ENCODE data around the gene C3orf70.

The C3orf70 gene

DNA sequence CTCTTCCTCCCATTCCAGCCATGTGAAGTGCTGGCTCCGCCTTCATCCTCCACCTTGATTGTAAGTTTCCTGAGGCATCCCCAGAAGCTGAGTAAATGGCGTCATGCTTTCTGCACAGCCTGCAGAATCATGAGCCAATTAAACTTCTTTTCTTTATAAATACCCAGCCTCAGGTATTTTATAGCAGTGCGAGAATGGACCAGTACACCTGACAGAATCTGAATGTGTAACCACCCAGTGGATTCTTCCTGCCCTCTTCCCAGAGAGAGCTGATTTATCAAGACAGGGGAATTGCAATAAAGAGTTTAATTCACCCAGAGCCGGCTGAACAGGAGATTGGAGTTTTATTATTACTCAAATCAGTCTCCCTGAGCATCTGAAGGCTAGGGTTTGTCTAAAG, 86.6 kb downstream of the C3orf70 start:
- peaks cover 3% of the 10 kb centered on the region for H3K27me3 Mint-ChIP-seq (ENCODE audit: low read depth)
- H3K36me3 Mint-ChIP-seq (ENCODE audit: low read depth): no peaks in the 10 kb centered on the region
- H3K4me1 Mint-ChIP-seq (ENCODE audit: low read depth): no peaks in the 10 kb centered on the region
- no peak overlapping the region for H3K4me3 Mint-ChIP-seq
- H3K27ac Mint-ChIP-seq: no peak overlapping the region
- no peak for DNase-seq (ENCODE audit: low spot score)
- no peaks in the 10 kb centered on the region for H3K9me3 Mint-ChIP-seq

DNA sequence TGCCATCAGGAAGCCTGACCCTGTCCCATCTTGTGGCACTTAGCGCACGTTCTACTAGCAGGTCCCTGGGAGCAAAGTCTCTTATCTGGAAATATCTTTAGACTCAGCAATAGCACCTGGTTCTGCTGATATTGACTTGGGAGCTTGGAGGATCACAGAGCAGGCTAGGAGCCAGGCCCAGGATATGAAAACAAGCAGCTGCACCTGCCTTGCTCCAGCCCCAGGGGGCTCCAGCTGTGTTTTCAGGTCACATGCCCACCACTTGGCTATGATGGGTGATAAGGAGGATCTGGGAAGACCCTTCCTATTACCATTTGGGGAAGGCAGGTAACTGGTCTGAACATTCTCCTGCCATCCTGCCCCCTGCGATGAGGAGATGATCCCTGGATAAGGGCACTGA, 87.8 kb downstream of the C3orf70 start:
- no peaks in the 10 kb centered on the region for H3K36me3 Mint-ChIP-seq (ENCODE audit: low read depth)
- no peaks in the 10 kb centered on the region for H3K4me1 Mint-ChIP-seq (ENCODE audit: low read depth)
- H3K27ac Mint-ChIP-seq: no peak overlapping the region
- DNase-seq (ENCODE audit: low spot score): no peak
- H3K27me3 Mint-ChIP-seq (ENCODE audit: low read depth): peaks cover 3% of the 10 kb centered on the region
- H3K4me3 Mint-ChIP-seq: no peak overlapping the region
- H3K9me3 Mint-ChIP-seq: peaks cover 4% of the 10 kb centered on the region

DNA sequence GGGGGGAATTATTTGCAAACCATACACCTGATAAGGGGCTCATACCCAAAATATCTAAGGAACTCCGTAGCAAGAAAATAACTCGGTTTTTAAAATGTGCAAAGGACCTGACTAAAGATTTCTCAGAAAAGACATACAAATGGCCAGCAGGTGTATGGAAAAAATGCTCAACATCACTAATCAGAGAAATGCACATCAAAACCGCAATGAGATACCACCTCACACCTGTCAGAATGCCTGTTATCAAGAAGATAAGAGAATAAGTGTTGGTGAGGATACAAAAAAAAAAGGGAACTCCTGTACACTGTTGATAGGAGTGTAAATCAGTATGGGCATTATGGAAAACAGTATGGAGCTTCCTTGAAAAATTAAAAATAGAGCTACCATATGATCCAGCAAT, 89.4 kb downstream of the C3orf70 start:
- Mint-ChIP-seq H3K4me1 (ENCODE audit: low read depth) (no peaks in the 10 kb centered on the region), H3K4me3 (no peak overlapping the region), H3K9me3 (peaks cover 7% of the 10 kb centered on the region), H3K27ac (no peak overlapping the region), H3K36me3 (ENCODE audit: low read depth) (no peaks in the 10 kb centered on the region), H3K27me3 (ENCODE audit: low read depth) (peaks cover 3% of the 10 kb centered on the region)
- no peak for DNase-seq (ENCODE audit: low spot score)

DNA sequence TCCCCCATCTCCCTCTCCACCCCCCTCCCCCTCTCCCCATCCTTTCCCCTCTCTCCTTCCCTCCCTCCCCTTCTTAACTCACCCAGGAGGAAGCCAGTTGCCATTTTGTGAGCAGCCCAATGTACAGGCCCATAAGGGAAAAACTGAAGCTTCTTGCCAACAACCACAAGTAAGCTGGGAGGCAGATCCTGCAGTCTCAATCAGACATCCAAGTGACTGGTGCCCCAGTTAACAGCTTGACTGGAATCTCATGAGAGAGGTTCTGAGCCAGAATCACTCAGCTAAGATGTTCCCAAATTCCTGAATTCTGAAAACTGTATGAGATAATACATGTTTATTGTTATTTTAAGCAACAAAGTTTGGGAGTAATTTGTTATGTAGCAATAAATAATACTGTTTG, 90.7 kb downstream of the C3orf70 start:
- peaks cover 12% of the 10 kb centered on the region for H3K9me3 Mint-ChIP-seq
- peaks cover 3% of the 10 kb centered on the region for H3K27me3 Mint-ChIP-seq (ENCODE audit: low read depth)
- no peak overlapping the region for H3K4me3 Mint-ChIP-seq
- no peaks in the 10 kb centered on the region for H3K4me1 Mint-ChIP-seq (ENCODE audit: low read depth)
- DNase-seq (ENCODE audit: low spot score): no peak
- H3K27ac Mint-ChIP-seq: no peak overlapping the region
- H3K36me3 Mint-ChIP-seq (ENCODE audit: low read depth): no peaks in the 10 kb centered on the region

DNA sequence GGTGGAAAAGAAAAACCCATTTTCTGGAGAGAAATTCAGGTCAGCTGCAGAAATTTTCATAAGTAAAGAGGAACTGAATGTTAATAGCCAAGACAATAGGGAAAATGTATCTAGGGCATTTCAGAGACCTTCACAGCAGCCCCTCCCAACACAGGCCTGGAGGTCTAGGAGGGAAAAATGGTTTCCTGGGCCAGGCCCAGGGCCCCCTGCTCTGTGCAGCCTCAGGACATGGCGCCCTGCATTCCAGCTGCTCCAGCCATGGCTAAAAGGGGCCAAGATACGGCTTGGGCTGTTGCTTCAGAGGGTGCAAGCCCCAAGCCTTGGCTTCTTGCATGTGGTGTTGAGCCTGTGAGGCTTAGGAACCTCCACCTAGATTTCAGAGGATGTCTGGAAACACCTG, 92.2 kb downstream of the C3orf70 start:
- H3K27me3 Mint-ChIP-seq (ENCODE audit: low read depth): peaks cover 3% of the 10 kb centered on the region
- H3K9me3 Mint-ChIP-seq: peaks cover 23% of the 10 kb centered on the region
- H3K4me1 Mint-ChIP-seq (ENCODE audit: low read depth): no peaks in the 10 kb centered on the region
- no peak overlapping the region for H3K4me3 Mint-ChIP-seq
- no peak for DNase-seq (ENCODE audit: low spot score)
- H3K36me3 Mint-ChIP-seq (ENCODE audit: low read depth): peaks cover 11% of the 10 kb centered on the region
- no peak overlapping the region for H3K27ac Mint-ChIP-seq

DNA sequence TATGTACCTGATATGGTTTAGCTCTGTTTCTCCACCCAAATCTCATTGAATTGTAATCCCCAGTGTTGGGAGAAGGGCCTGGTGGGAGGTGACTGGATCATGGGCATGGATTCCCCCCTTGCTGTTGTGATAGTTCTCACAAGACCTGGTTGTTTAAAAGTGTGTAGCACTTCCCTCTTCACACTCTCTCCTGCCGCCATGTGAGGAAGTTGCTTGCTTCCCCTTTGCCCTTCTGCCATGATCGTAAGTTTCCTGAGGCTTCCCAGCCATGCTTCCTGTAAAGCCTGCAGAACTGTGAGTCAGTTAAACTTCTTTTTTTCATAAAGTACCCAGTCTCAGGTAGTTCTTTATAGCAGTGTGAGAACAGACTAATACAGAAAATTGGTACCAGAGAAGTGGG, 93.1 kb downstream of the C3orf70 start:
- Mint-ChIP-seq H3K36me3 (ENCODE audit: low read depth) (peaks cover 17% of the 10 kb centered on the region), H3K27me3 (ENCODE audit: low read depth) (peaks cover 3% of the 10 kb centered on the region), H3K4me3 (no peak overlapping the region), H3K9me3 (peaks cover 31% of the 10 kb centered on the region), H3K4me1 (ENCODE audit: low read depth) (no peaks in the 10 kb centered on the region), H3K27ac (no peak overlapping the region)
- DNase-seq (ENCODE audit: low spot score): no peak

DNA sequence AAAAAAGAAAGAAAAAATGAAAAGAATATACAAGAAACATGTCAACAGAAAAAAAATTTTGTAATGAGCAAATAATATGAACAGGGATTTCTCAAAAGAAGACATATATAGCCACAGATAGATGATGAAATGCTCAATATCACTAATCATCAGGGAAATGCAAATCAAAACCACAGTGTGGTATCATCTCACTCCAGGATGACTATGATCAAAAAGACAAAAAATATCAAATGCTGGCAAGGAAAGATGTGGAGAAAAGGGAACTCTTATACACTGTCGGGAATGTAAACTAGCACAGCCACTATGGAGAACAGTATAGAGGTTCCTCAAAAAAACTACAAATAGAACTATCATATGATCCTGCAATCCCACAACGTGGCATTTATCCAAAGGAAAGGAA, 94.1 kb downstream of the C3orf70 start:
- peaks cover 25% of the 10 kb centered on the region for H3K36me3 Mint-ChIP-seq (ENCODE audit: low read depth)

DNA sequence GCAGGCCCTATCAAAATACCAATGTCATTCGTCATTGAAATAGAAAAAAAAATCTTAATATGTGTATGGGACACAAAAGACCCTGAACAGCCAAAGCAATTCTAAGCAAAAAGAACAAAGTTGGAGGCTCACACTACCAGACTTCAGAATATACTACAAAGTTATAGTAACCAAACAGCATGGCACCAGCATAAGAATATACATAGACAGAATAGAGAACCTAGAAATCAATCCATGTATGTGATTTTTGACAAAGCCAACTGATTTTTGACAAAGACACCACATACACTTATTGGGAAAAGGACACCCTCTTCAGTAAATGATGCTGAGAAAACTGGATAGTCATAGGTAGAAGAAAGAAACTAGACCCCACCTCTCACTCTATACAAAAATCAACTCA, 95.0 kb downstream of the C3orf70 start:
- Mint-ChIP-seq H3K4me1 (ENCODE audit: low read depth) (no peaks in the 10 kb centered on the region), H3K27me3 (ENCODE audit: low read depth) (no peaks in the 10 kb centered on the region), H3K9me3 (peaks cover 31% of the 10 kb centered on the region), H3K27ac (no peak overlapping the region), H3K36me3 (ENCODE audit: low read depth) (peaks cover 32% of the 10 kb centered on the region), H3K4me3 (no peak overlapping the region)
- no peak for DNase-seq (ENCODE audit: low spot score)

More for the DNA sequence above, 94.1 kb downstream of the C3orf70 start:
- Mint-ChIP-seq H3K27me3 (ENCODE audit: low read depth) (peaks cover 3% of the 10 kb centered on the region), H3K27ac (no peak overlapping the region), H3K4me3 (no peak overlapping the region), H3K9me3 (peaks cover 31% of the 10 kb centered on the region), H3K4me1 (ENCODE audit: low read depth) (no peaks in the 10 kb centered on the region)
- DNase-seq (ENCODE audit: low spot score): no peak

DNA sequence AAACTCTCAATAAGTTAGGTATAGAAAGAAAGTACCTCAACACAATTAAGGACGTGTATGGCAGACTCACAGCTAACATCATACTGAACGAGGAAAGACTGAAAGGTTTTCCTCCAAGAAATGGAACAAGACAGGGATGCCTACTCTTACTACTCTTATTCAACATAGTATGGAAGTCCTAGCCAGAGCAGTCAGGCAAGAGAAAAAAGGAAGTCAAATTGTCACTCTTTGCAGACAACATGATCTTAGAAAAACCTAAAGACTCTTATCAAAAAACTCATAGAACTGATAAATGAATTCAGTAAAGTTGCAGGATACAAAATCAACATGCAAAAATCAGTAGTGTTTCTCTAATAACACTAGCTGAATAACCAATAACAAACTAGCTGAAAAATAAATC, 96.0 kb downstream of the C3orf70 start:
- peaks cover 41% of the 10 kb centered on the region for H3K36me3 Mint-ChIP-seq (ENCODE audit: low read depth)
- DNase-seq (ENCODE audit: low spot score): no peak
- H3K4me3 Mint-ChIP-seq: no peak overlapping the region
- peaks cover 31% of the 10 kb centered on the region for H3K9me3 Mint-ChIP-seq
- no peaks in the 10 kb centered on the region for H3K4me1 Mint-ChIP-seq (ENCODE audit: low read depth)
- H3K27ac Mint-ChIP-seq: no peak overlapping the region
- H3K27me3 Mint-ChIP-seq (ENCODE audit: low read depth): no peaks in the 10 kb centered on the region

DNA sequence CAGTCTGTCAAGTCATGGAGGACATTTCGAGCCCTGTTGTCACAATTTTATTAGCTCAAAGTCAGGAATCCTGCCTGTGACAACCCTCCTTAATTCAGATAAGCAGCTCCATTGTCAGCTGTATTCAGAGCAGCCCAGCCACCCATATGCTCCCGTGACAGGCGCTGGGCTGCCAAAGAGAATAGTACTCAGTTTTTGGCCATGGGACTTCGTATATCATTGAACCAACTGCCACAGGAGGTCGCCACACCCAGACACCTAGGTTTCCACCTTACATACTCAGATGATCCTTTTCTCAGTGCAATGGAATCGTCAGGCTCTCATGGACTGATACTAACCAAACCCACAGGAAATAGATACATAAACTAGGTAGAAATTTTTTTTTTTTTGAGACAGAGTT, 100.2 kb downstream of the C3orf70 start:
- H3K4me3 Mint-ChIP-seq: no peak overlapping the region
- H3K27me3 Mint-ChIP-seq (ENCODE audit: low read depth): no peaks in the 10 kb centered on the region
- no peaks in the 10 kb centered on the region for H3K4me1 Mint-ChIP-seq (ENCODE audit: low read depth)
- peaks cover 20% of the 10 kb centered on the region for H3K9me3 Mint-ChIP-seq
- no peak for DNase-seq (ENCODE audit: low spot score)
- no peak overlapping the region for H3K27ac Mint-ChIP-seq
- H3K36me3 Mint-ChIP-seq (ENCODE audit: low read depth): peaks cover 65% of the 10 kb centered on the region

DNA sequence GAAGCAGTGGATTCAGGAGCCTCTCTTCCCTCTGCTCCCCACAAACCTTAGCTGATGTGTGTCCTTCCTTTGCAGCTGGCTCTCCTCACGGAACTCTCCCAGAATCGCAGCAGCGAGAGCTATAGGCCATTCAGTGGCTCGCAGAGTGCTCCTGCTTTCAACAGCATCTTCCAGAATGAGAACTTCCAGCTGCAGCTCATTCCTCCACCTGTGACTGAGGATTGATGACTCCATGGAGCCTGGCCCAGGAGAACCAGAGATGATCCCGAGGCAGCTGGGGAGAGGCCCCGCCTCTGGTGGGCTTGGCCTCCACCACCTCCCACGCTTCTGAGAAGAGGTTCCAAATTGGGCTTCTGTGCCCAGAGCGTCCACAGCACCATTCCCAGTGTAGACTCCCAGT, 101.1 kb downstream of the C3orf70 start:
- Mint-ChIP-seq H3K9me3 (peaks cover 15% of the 10 kb centered on the region), H3K4me3 (no peak overlapping the region), H3K27me3 (ENCODE audit: low read depth) (no peaks in the 10 kb centered on the region), H3K36me3 (ENCODE audit: low read depth) (peaks cover 62% of the 10 kb centered on the region), H3K4me1 (ENCODE audit: low read depth) (no peaks in the 10 kb centered on the region), H3K27ac (no peak overlapping the region)
- DNase-seq (ENCODE audit: low spot score): no peak

DNA sequence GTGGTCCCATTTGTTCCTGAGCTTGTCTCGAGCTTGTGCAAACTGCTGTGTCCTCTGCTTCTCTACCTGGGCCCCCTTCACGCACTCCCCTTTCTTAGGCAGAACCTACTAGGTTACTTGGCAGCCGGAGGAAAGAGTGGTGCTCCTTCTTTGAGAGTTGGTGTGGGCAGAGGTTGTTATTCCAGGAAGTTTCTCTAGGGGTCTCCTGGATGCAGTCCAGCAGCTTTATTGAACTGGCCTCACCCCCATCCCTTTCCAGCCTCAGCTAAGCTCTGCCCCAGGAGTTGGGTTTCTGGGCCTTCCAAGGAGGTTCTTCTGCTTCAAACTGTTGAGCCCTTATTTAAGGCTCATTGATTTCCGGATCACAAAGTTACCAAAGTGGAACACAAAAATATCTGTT, 103.2 kb downstream of the C3orf70 start:
- H3K9me3 Mint-ChIP-seq: no peaks in the 10 kb centered on the region
- DNase-seq (ENCODE audit: low spot score): no peak
- peaks cover 48% of the 10 kb centered on the region for H3K36me3 Mint-ChIP-seq (ENCODE audit: low read depth)
- no peaks in the 10 kb centered on the region for H3K4me1 Mint-ChIP-seq (ENCODE audit: low read depth)
- H3K27me3 Mint-ChIP-seq (ENCODE audit: low read depth): no peaks in the 10 kb centered on the region
- no peak overlapping the region for H3K4me3 Mint-ChIP-seq
- peak overlapping the region; percentile 7 for H3K27ac Mint-ChIP-seq

DNA sequence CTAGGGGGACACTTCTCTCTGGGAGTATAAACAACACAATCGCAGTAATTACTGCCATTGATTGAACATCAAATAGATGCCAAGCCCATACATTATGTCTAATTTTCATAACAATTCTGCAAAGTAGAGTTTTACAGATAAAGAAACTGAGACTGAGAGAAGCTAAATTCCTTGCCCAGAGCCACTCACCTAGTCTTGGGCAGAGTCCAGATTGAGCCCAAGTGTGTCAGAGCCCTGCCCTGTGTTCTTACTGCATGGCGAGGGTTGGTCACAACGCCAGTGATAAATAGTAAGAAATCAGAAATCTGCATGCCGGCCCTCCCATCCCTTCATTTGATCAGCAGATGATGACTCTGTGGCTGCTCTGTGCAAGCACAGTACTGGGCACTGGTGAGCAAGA, 106.3 kb downstream of the C3orf70 start:
- Mint-ChIP-seq H3K36me3 (ENCODE audit: low read depth) (peaks cover 21% of the 10 kb centered on the region), H3K27ac (no peak overlapping the region), H3K4me3 (no peak overlapping the region), H3K9me3 (no peaks in the 10 kb centered on the region), H3K27me3 (ENCODE audit: low read depth) (no peaks in the 10 kb centered on the region), H3K4me1 (ENCODE audit: low read depth) (no peaks in the 10 kb centered on the region)
- no peak for DNase-seq (ENCODE audit: low spot score)

DNA sequence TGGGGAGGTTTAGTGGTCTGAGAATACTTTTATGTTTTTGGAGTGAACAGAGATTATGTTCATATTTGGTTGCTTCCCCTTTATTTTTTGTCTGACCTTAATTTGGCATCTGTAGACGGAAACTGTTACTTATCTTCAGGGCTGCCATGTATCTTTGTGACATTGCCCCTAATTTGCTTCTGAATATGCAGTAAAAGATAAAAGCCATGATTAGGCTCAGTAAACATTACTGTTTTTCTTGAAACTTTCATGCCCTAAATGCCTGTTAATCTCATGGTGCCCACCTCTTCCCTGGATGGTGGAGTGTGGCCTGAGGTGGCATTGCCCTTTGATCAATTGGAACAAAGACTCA, 106.7 kb downstream of the C3orf70 start:
- H3K27me3 Mint-ChIP-seq (ENCODE audit: low read depth): no peaks in the 10 kb centered on the region
- DNase-seq (ENCODE audit: low spot score): no peak
- H3K4me1 Mint-ChIP-seq (ENCODE audit: low read depth): no peaks in the 10 kb centered on the region
- no peak overlapping the region for H3K4me3 Mint-ChIP-seq
- H3K36me3 Mint-ChIP-seq (ENCODE audit: low read depth): peaks cover 17% of the 10 kb centered on the region
- no peaks in the 10 kb centered on the region for H3K9me3 Mint-ChIP-seq
- H3K27ac Mint-ChIP-seq: no peak overlapping the region

DNA sequence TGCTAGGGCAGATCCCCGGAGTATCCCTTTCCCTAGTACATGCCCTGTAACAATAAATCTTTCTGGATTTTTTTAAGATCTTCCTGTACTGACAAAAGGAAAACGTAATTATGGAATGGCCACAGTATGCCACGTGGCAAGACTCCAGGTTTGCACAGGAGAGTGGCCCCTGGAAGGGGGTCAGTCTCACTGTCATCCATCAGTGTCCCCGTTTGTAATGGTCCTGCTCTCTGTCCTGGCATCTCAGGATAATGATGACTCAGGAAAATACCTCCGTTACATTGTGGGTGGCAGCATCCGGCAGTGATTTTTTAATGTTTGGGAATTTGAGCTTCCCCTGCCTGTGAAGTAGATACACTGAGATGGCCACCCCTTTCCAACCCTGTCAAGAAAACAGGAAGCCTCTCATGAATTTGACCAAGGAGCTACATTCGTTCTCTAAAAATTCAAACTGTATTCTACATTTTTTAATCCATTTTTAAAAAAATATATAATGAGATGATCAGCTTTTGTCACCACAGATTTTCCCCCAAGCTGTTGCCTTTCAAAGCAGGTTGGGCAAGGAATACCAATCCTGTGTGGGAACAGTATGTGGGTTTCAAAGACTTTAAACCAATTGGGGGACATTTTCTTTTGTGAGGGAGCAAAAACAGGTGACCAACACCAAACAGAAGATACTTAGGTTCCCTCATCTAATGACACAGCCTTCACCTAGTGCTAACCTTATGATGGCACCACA, 110.4 kb downstream of the C3orf70 start:
- Mint-ChIP-seq H3K36me3 (ENCODE audit: low read depth) (peaks cover 5% of the 10 kb centered on the region), H3K4me1 (ENCODE audit: low read depth) (no peaks in the 10 kb centered on the region), H3K4me3 (no peak overlapping the region), H3K27me3 (ENCODE audit: low read depth) (no peaks in the 10 kb centered on the region), H3K27ac (no peak overlapping the region), H3K9me3 (peaks cover 2% of the 10 kb centered on the region)
- no peak for DNase-seq (ENCODE audit: low spot score)
